ENCODE data around the gene FADS3. TPM values are rescaled to one million over a fixed set of nuclear protein-coding genes. Genes with fewer than 3 reads are reported as not detected.

FADS3 gene
- total and polyA plus RNA-seq, 9 of the 15 experiments (the other 6 are each of a cell fraction or from before 2014, with no cell fraction given): 0.97 to 148 (median 92.7) TPM

DNA sequence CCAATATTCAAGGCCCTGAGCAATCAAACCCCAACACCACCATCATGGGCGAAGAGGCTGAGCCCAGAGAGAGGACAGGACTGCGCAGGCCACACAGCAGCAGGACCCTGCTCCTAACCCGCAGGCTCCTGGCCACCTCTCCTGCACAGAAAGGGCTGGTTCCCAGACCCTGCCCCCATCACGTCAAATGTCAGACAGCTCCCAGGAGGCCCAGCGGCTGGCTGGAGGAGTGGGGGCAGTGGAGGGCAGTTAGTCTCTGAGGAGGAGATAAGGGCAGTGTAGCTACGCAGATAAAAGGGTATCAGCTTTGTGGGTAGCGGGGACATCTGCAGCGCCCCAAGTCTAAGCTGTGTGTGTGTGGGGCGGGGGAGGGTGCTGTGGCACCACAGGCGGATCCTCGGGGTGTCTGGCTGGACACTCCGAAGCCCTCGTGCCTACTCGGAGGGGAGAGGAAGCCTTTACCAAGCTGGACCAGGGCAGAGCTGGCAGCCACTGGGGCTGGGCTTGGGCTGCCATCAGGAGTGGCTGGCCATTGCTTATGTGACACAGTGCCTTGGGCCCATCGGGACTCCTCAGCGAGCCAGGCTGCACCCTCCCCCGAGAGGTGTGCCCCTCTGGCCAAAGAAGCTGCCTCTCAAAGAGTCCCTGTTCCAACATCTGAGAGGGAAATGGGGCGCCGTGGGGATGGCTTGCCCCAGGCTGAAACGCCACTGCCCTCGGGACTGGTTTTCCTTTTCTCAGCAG lies 21.5 kb downstream of the FADS3 start (continued):
- TF ChIP-seq, protein P1, sequence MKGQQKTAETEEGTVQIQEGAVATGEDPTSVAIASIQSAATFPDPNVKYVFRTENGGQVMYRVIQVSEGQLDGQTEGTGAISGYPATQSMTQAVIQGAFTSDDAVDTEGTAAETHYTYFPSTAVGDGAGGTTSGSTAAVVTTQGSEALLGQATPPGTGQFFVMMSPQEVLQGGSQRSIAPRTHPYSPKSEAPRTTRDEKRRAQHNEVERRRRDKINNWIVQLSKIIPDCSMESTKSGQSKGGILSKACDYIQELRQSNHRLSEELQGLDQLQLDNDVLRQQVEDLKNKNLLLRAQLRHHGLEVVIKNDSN (CRISPR knock-in tag; IDR thresholded peaks at IDR 0.05): no peak
- no peak for TF ChIP-seq ZNF551 (CRISPR knock-in tag; IDR thresholded peaks at IDR 0.05)
- TF ChIP-seq MIER1 (IDR thresholded peaks at IDR 0.05; ENCODE audit: low read depth): no peak; the same call in 1 of the 2 replicates
- 0 out of 2 replicates have a peak, but pooled peaks have one; percentile 7 for TF ChIP-seq SMC3 (conservative IDR thresholded peaks at IDR 0.05; ENCODE audit: insufficient read depth, low read depth, low read length)
- TF ChIP-seq, protein P2, sequence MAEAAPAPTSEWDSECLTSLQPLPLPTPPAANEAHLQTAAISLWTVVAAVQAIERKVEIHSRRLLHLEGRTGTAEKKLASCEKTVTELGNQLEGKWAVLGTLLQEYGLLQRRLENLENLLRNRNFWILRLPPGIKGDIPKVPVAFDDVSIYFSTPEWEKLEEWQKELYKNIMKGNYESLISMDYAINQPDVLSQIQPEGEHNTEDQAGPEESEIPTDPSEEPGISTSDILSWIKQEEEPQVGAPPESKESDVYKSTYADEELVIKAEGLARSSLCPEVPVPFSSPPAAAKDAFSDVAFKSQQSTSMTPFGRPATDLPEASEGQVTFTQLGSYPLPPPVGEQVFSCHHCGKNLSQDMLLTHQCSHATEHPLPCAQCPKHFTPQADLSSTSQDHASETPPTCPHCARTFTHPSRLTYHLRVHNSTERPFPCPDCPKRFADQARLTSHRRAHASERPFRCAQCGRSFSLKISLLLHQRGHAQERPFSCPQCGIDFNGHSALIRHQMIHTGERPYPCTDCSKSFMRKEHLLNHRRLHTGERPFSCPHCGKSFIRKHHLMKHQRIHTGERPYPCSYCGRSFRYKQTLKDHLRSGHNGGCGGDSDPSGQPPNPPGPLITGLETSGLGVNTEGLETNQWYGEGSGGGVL (CRISPR knock-in tag; IDR thresholded peaks at IDR 0.05): no peak
- TF ChIP-seq HNRNPK (IDR thresholded peaks at IDR 0.05; ENCODE audit: low read depth, low read length, poor library complexity, severe bottlenecking): no peak
- TF ChIP-seq CXXC5 (CRISPR knock-in tag; IDR thresholded peaks at IDR 0.05): peak; percentile 92
- no peak for TF ChIP-seq ZNF778 (CRISPR knock-in tag; IDR thresholded peaks at IDR 0.05)
- TF ChIP-seq, protein P3, sequence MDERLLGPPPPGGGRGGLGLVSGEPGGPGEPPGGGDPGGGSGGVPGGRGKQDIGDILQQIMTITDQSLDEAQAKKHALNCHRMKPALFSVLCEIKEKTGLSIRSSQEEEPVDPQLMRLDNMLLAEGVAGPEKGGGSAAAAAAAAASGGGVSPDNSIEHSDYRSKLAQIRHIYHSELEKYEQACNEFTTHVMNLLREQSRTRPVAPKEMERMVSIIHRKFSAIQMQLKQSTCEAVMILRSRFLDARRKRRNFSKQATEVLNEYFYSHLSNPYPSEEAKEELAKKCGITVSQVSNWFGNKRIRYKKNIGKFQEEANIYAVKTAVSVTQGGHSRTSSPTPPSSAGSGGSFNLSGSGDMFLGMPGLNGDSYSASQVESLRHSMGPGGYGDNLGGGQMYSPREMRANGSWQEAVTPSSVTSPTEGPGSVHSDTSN (CRISPR knock-in tag; IDR thresholded peaks at IDR 0.05; ENCODE audit: low read depth): peak; percentile 27; the same call in 1 of the 2 replicates
- TF ChIP-seq, protein P3 (tag; conservative IDR thresholded peaks at IDR 0.05; ENCODE audit: low read depth): peak; percentile 40; the same call in 1 of the 2 replicates
- TF ChIP-seq, protein P4, sequence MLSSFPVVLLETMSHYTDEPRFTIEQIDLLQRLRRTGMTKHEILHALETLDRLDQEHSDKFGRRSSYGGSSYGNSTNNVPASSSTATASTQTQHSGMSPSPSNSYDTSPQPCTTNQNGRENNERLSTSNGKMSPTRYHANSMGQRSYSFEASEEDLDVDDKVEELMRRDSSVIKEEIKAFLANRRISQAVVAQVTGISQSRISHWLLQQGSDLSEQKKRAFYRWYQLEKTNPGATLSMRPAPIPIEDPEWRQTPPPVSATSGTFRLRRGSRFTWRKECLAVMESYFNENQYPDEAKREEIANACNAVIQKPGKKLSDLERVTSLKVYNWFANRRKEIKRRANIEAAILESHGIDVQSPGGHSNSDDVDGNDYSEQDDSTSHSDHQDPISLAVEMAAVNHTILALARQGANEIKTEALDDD (IDR thresholded peaks at IDR 0.05): no peak
- TF ChIP-seq, protein P5, sequence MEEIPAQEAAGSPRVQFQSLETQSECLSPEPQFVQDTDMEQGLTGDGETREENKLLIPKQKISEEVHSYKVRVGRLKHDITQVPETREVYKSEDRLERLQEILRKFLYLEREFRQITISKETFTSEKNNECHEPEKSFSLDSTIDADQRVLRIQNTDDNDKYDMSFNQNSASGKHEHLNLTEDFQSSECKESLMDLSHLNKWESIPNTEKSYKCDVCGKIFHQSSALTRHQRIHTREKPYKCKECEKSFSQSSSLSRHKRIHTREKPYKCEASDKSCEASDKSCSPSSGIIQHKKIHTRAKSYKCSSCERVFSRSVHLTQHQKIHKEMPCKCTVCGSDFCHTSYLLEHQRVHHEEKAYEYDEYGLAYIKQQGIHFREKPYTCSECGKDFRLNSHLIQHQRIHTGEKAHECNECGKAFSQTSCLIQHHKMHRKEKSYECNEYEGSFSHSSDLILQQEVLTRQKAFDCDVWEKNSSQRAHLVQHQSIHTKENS (CRISPR knock-in tag; IDR thresholded peaks at IDR 0.05): no peak
- peak; percentile 70; the same call in 1 of the 2 replicates for TF ChIP-seq BACH1 (tag; IDR thresholded peaks at IDR 0.05)
- no peak for TF ChIP-seq U2AF1 (optimal IDR thresholded peaks at IDR 0.05; ENCODE audit: low read depth, low read length)
- TF ChIP-seq MEIS2 (IDR thresholded peaks at IDR 0.05; ENCODE audit: partially characterized antibody): peak; percentile 87
- TF ChIP-seq, protein P6, sequence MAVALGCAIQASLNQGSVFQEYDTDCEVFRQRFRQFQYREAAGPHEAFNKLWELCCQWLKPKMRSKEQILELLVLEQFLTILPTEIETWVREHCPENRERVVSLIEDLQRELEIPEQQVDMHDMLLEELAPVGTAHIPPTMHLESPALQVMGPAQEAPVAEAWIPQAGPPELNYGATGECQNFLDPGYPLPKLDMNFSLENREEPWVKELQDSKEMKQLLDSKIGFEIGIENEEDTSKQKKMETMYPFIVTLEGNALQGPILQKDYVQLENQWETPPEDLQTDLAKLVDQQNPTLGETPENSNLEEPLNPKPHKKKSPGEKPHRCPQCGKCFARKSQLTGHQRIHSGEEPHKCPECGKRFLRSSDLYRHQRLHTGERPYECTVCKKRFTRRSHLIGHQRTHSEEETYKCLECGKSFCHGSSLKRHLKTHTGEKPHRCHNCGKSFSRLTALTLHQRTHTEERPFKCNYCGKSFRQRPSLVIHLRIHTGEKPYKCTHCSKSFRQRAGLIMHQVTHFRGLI (CRISPR knock-in tag; IDR thresholded peaks at IDR 0.05): peak; percentile 60; the same call in 1 of the 2 replicates

Data from K562 (cell line).